Fibroblast of peridontal ligament (primary cell): Measurements from ENCODE around the gene WHRN.

Experiments used
- DNase-seq: peaks from one replicate; pipeline ENCODE4 v3.0.0-alpha.2; 2010; ENCODE audit errors: extremely low read depth

WHRN gene

DNA sequence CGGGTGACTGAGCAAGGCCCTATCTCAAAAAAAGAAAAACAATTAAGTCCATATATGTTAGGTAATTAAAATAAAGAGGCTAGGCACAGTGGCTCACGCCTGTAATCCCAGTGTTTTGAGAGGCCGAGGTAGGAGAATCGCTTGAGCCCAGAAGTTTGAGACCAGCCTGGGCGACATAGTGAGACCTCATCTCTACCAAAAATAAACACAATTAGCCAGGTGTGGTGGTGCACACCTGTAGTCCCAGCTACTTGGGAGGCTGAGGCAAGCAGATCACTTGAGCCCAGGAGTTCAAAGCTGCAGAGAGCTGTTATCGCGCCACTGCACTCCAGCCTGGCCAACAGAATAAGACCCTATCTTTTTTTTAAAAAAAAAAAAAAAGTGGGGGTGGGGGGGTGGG lies 12.3 kb downstream of the WHRN start:
- no peak for DNase-seq

DNA sequence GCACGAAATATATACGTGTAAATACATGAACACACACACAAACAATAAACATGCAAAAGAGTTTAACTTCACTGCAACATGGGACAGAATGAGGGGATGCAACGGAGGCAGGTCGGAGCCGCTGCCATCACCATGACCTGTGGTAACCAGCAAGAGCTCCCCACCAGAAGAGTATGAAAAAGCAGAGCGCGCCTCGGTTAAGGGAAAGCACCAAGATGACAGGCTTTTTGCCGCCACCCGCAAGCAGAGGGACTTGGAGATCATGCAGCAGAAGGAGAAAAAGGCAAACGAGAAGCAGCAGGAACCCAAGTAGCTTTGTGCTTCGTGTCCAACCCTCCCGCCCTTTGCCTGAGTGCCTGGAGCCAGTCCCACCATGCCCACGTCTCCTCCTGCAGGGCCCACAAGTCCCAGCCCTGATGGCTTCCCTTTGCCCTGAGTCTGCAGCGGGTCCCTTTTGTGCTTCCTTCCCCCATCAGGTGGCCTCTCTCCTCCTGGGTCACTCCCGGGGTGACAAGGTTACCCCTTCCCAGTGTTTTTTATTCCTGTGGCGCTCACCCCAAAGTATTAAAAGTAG lies 13.8 kb downstream of the WHRN start:
- no peak for DNase-seq

DNA sequence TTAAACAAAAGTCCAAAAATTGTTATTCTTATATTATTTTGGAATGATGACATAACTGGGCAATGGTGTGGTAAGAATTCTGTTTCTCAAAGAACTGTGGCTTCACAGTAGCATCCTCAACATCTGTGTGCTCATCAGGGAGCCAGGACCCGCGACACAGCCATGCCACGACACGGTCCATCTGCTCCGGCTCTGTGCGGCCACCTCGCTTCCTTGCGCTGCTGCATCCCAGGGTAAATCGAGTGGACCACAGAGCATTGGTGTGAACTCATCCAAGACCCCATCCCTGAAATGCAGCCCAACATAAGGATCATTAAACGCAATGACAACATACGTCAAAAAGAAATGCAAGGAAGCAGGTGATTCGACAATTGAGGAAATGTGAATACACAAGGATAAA lies 15.3 kb downstream of the WHRN start:
- peak; percentile 47 for DNase-seq

DNA sequence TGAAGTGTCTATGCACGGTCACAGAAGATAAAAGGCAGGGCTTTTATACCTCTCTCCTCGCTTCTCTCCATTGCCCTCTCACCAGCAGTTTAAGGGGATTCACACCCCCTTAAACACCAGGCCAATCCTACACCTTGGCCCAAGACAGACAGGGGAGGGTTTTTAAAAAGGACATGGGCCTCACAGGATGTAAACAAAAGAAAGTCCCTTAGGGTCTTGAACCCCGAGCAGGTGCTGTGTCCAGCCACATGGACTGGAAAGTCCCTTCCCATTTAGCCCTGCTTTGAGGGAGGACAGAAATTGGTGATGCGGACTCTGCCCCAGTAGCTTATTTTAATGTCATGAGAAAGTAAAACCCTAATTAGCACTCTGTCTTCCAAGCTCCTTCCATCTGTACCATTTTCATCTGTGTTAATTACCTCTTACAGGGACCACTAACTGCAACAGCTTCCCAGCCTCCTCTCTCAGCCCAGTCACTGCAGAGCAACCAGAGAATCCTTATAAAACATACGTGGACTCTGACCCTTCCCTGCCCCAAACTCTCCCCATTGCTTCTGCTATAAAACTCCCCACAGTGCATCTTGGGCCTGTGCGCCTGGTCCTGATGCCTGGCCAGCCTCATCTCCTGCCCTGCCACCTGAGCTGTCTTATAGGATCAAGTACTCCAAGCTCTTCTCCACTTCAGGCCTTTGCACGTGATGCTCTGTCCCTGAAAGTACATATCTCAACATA lies 16.7 kb downstream of the WHRN start:
- DNase-seq = no peak

DNA sequence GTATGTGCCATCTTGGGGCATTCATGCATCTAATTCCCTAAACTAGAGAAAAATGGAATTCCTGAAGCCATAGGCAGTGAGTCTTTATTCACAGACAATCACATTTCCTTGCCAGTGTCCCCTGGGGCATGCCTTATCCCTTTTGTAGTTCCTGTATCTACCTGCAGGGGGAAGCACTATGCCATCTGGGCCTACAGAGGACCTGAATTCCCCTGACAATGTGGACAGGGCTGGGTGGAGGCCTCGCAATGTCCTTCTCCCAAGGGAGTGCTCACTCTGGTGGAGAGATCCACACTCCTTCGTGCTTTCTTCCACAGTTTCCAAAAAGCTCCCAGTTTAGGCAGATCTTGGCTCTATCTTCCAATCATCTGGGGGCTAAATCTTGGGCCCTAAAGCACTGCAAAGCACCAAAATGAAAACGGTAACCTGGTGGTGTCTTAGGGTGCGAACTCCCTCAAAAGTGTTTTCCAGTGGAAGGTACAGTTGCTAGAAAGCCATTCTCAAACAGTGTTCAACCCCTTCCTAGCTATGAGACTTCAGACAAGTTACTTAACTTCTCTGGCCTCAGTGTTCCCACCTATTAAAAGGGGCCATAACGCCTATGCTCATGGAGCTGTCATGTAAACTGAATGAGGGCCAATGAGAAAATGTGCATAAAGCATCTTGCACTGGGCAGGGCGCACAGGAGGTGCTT lies 17.5 kb downstream of the WHRN start:
- DNase-seq = peak; percentile 62

DNA sequence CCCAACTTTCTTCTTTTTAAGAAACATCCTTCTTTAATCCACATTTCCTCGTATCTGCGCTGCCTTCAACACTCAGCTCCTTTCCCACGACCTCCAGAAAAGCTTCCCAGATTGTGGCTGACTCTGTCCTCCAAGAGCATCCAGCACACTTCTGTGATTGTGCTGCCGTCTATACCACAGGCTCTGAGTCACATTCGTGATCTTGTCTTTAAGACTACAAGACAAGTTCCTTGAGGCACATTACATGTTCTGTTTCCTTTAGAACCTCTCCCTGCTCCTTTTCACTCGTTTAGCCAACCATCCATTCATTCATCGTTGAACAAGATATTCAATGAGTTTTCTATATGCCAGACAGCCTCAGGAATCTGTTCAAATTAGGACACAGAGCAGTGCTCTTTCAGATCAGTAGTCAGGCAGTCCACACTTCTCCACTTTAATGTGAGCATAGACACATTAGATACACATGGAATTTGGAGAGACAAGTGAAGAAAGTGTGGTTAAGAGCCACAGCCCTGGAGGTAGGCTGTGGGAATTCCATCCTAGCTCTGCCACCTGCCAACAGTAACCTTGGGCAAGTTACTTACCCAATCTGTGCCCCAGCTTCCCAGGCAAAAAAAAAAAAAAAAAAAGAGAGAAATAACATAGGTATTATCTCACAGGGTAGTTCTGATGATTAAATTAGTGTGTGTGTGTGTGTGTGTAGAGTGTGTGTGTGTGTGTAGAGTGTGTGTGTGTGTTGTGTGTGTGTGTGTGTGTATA lies 18.9 kb downstream of the WHRN start:
- DNase-seq = no peak

DNA sequence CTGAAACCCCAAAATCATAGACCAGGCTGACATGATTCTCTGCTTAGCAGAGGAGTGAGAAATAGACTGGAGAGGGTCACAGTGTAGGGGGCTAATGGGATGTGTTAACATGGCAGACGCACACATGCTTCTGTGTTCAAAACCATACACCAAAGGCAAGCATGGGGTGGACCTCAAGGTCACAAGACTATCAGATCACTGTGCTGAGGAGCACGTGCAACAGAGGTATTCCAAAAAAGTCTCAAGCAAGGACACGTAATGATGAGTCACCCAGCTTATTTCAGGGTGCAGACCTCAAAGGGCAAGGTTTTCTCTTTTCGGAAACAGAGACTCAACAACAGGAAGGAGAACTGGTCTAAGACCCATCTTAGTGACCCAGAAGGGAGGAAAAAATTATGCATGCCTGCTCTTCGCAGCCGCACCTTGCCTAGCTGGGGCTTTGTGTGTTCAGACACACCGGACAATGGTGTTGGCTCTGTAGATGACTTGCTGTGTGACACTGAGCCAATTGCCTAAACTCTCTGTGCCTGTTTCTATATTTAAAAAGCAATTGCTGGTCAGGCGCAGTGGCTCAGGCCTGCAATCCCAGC lies 20.3 kb downstream of the WHRN start:
- DNase-seq = peak; percentile 65

DNA sequence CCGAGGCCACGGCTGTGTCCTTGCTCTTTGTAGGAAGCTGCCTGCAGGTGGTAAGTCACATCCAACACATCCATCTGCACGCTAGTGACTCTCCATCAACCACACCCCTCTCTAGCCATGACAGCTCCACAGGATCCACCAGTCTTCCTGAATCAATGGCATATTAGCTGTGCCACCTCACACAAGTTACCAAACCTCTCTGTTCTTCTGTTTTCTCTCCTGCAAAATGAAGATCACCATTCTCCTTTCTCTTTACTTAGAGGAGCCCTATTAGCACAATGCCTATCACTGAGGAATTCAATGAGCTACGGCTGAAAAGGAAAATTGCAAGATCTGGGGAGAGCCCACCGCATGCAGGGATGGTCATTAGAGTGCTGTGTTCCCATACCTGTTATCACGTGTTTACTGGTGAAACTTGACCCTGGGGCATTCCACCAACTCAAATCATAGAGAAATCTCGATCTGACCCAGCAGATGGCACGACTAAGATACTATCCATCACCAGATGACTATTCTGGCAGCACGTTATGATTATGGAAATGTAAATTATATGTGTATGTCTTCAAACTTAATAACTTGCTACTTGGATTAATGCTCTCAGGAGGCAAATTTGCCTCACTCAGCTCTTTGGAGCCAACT lies 20.9 kb downstream of the WHRN start:
- no peak for DNase-seq

DNA sequence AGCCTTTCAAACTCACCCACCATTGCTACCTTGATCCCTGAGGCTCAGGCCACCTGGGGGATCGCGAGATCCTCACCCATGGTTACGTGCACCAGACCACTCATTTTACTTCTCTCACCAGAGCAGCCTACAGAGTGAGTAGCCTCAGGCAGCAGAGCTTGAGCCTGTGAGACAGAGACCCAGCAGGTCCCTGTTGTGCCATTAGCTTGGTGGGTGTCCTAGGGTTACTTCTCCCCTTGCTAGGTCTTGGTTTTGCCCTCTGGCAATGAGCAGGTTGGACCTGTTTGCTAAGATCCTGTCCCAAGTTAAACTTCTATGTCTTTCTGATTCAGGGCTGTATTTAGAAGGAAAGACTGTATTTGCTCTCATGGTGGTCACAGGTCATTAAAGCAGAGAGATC lies 21.8 kb downstream of the WHRN start:
- no peak for DNase-seq

DNA sequence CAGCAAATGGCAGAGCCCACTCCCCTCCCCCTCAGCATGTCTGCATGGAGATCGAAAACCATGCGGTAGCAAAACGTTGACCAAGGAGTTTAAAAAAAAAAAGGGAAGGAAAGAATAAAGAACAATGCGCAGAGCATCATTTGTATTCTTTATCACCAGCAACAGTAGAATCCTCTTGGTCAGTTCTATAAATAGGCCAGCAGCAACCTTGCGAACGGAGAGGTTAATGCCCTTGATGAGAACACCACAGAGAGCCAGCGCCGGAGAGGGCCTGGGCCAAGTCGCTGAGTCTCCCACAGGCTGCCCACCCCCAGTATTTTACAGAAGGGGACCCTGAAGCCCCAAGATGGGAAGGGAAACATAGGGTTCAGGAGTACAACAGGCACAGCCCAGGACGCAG lies 22.7 kb downstream of the WHRN start:
- no peak for DNase-seq

DNA sequence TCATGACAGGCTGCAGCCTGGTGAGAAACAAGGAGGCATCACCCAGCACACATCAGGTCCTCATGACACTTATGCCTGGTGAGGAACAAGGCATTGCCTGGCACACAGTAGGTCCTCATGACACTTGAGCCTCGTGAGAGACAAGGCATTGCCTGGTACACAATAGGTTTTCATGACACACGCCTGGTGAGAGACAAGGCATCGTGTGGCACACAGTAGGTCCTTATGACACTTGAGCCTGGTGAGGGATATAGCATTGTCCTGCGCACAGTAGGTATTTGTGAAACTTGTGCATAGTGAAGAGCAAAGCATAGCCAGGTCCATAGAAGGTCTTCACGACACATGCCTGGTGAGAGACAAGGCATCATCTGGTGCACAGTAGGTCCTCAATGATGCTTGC lies 23.5 kb downstream of the WHRN start:
- DNase-seq = no peak

DNA sequence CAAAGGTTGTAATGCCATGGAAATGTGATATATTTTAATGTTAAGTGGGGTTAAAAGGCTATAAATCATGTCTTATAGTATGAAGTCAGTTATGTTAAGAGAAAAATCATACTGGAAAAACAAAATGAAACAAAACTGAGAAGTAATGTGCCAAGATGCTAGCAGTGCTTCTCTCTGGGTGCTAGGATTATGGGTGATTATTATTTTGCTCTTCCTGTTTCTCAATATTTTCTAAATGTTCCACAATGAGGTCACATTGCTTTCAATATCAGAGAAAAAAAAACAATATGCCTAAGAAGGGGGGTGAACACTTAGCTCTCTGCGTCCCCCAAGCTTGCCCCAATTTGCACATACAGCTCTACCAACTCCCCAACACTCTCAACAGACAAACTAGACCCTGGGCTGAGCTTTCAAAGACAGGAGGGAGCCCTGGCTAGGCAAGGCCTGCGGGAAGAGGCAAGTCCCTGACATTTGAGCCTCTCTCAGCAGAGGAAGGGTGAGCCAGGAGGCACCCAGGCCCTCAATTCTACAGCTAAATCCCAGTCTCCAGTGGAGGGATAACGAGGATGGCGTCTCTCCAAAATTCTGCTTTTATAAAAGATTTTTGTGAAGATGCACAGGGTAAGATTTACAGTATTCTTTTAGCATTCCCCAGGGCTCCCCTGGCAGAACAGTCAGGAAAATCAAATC lies 24.4 kb downstream of the WHRN start:
- no peak for DNase-seq

DNA sequence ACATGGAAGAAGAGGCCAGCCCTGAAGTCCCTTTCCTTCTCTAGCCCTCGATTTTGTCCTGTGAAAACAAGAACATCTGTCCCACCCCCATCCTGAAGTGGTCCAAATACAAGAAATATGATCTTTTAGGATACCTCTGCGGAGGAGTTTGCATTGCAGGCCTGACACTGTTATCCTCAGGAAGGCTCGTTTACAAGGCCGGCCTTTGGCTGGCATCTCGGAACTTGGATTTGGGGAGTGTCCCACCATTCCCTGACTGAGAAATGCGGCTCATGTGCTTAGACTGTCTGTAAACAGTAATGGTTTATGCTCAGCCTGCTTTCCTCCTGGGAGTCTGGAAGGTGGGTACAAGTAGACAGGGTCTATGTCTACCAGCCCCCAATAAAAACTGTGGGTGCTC lies 26.4 kb downstream of the WHRN start:
- DNase-seq = no peak

DNA sequence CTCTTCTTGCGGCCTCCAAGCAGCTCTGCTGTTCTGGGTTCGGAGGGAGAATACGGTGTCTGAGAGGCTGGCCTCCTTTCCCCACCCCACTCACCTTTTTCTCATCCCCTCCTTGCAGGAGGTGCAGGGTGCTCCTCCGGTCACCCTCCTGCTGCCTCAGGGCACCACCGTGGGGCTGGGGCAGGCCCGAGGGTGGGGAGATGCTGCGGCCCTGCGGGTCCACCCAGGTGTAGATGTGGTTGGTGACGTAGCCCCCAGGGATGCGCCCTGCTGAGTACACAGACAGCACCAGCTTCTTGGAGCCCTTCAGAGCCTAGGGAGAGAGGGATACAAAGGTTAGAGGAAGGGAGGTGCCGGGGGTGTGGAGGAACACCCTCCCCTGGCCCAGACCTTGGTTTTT lies 26.8 kb downstream of the WHRN start:
- DNase-seq = no peak

DNA sequence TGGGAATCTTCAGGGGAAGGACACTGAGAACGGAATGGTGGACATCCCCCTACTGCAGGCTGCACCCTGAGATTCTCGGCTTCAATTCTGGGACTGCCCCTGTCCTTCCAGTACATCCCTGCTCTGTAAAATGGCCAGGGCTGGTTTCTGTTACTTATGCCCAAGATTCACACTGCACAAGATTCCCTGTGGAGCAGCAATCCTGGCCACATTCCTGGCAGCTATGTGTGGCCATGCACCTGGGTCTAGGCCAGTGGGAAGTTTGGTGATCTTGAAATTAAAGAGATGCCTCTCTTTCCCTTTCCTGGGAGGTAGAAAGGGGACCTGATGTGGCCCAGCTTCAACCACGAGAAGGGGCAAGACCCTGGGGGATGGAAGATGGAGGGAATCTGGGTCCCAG lies 27.6 kb downstream of the WHRN start:
- no peak for DNase-seq

DNA sequence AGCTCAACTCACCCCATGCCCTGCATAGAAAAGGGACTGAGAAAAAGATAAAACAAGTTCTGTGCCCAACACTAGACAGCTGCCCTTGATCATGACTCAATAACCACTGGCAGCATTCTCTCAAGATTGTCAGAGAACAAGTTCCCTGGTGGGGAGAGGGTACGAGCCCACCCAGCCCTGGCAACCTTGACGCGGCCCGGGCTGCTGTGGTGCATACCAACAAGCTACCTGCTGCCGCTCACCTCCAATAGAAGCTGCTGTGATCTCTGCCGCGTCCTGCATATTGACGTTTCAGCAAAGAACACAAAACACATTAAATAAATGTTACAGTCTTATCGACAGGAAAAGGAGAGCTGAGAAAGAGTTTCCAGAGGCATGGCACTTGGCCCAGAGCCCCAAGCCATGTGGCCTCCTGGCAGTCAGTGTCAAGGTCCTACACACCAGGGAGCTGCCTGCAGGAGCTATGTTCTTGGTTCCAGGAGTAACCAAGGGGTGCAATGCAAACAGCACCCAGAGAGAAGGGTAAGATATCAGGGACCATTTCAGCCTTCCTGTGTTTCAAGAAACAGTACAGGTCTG lies 28.3 kb downstream of the WHRN start:
- no peak for DNase-seq

DNA sequence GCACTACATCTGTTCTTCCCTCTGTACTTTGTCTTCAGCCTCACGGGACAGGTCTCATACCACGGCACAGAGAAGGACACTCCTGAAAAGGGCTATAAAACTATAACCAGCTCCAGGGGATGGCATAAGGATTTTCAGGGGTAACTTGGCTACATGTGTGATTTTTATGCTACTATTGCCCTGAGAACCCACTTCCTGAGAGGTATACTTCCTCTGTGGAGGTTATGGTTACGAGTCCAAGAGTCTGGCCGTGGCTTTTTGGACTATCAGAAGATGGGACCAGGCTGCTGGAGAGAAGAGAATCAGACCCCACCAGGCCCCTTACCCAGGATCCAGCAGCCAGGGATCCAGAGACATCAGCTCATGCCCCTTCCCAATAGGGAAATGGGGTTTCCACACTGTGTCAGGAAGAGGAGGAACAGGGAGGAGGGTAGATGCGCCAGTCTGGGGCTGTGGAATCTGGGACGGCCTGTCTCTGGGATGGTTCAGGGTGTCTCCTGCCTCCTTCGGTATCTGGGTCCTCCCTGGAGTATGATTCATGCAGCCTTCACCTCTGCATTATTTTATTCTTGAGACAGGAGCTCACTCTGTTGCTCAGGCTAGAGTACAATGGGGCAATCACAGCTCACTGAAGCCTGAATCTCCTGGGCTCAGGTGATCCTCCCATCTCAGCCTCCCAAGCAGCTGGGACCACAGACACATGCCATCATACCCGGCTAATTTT lies 29.7 kb downstream of the WHRN start:
- no peak for DNase-seq

DNA sequence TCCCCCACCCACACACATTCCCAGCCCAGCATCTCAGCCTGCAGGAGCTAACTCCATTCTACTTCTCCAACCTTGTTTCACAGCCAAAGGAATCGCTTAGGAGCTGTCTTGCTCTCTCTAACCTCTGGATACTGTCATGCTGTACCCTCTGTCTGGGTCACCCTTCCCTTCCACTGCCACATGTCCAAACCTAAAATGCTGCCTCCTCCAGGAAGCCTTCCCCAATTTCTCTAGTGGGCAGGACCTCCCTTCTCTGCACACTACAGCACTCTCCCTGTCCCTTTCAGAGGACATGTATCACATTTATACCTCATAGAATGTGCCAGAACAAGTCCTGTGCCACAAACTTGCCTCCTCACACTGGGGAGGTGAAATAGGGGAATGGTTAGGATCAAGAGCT lies 30.8 kb downstream of the WHRN start:
- DNase-seq = no peak

DNA sequence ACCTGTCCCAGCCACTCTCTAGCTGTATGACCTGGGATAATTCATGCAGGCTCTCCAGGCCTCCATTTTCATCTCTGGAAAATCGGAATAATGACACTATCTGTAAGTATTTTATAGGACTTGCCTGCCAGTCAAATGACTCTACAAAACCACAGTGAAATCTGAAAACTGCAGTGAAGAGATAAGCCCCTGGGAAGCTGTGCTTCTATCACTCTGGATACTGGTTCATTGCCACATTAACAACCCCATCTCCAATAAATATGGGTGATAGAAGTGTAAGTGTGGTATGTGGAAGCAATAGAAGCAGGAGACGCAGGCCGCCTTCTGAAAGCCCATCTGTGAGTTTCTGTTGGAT lies 31.8 kb downstream of the WHRN start:
- DNase-seq = no peak

DNA sequence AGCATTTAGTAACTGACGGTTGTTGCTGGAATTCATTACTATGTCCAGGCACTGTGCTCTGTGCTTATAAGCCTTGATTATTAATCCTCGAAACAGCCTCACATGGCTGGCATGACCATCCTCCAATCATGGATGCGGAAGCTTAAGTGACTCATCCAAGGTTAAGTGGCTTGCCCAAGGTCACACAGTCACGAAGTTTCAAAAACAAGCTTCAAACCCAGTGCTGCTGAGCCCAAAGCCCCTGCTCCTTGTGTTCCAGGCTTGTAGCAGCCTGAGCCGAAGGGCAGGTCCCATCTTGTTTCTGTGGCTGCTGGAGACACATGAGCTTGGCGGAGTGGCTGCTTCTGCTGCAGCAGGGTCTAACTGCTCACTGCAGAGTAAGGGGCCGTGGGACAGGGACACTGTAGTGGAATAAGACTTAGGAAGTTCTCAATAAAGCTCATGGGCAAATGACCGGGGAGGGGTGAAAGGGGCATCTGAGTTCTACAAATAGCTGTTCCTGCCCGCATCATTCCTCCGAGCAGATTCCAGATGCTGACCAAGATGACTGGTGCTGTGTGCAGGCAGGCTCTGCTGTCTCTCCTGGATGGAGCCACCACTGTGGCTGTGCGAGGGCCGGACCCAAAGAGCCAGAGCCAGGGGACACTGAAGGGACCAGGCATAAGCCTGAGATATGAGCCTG lies 32.4 kb downstream of the WHRN start:
- no peak for DNase-seq
